HEK293T (cell line): Measurements from ENCODE around the gene ZNF516.

ENCODE experiments used
- CTCF ChIA-PET: fragments of 350-600 bp; formaldehyde crosslinking; extraction: SDS; loops from one replicate; lab custom pipeline; 2021; ENCODE audit warnings: antibody characterized with exemption, inconsistent platforms; lab: Yijun Ruan, JAX
- POLR2A ChIA-PET: fragments of 350-600 bp; formaldehyde crosslinking; extraction: SDS; loops from one replicate; lab custom pipeline; 2020; ENCODE audit warnings: antibody characterized with exemption, inconsistent platforms; lab: Yijun Ruan, JAX
- DNase-seq: peaks from one replicate; pipeline ENCODE4 v3.0.0; 2012; ENCODE audit warnings: mixed read lengths; ENCODE audit errors: extremely low spot score
- ARNT ChIP-seq: fragments of 450-650 bp; IDR thresholded peaks from 2 replicates; pipeline ENCODE4 v1.6.1; 2017; ENCODE audit warnings: mild to moderate bottlenecking
- BHLHE40 ChIP-seq: fragments of 450-650 bp; IDR thresholded peaks from 2 replicates; pipeline ENCODE4 v1.6.1; 2016; ENCODE audit warnings: mild to moderate bottlenecking, moderate library complexity, borderline replicate concordance
- CTBP1 ChIP-seq: fragments of 450-650 bp; IDR thresholded peaks from 2 replicates; pipeline ENCODE4 v1.6.1; 2016; ENCODE audit warnings: borderline replicate concordance
- ELF4 ChIP-seq: fragments of 450-650 bp; IDR thresholded peaks from 2 replicates; pipeline ENCODE4 v1.6.1; 2017; ENCODE audit warnings: antibody characterized with exemption
- FOXA1 ChIP-seq: fragments of 450-650 bp; IDR thresholded peaks from 2 replicates; pipeline ENCODE4 v1.6.1; 2016; ENCODE audit warnings: mild to moderate bottlenecking
- FOXK2 ChIP-seq: fragments of 450-650 bp; IDR thresholded peaks from 2 replicates; pipeline ENCODE4 v1.6.1; 2016; ENCODE audit warnings: mild to moderate bottlenecking
- FOXM1 ChIP-seq: fragments of 450-650 bp; IDR thresholded peaks from 2 replicates; pipeline ENCODE4 v1.6.1; 2017; ENCODE audit warnings: mild to moderate bottlenecking, borderline replicate concordance
- HDGF ChIP-seq: fragments of 450-650 bp; IDR thresholded peaks from 2 replicates; pipeline ENCODE4 v1.6.1; 2017; ENCODE audit warnings: antibody characterized with exemption, borderline replicate concordance
- L3MBTL2 ChIP-seq: fragments of 450-650 bp; conservative IDR thresholded peaks from 2 replicates; pipeline ENCODE4 v1.6.1; 2016; ENCODE audit warnings: mild to moderate bottlenecking
- LEF1 ChIP-seq: fragments of 450-650 bp; IDR thresholded peaks from 2 replicates; pipeline ENCODE4 v1.6.1; 2017; ENCODE audit warnings: mild to moderate bottlenecking, borderline replicate concordance
- NFRKB ChIP-seq: fragments of 450-650 bp; IDR thresholded peaks from 2 replicates; pipeline ENCODE4 v1.6.1; 2016; ENCODE audit warnings: mild to moderate bottlenecking, moderate library complexity
- PKNOX1 ChIP-seq: fragments of 450-650 bp; IDR thresholded peaks from 2 replicates; pipeline ENCODE4 v1.6.1; 2016
- SP1 ChIP-seq: fragments of 450-650 bp; IDR thresholded peaks from 2 replicates; pipeline ENCODE4 v1.6.1; 2017
- SUZ12 ChIP-seq: fragments of 450-650 bp; IDR thresholded peaks from 2 replicates; pipeline ENCODE4 v1.6.1; 2016; ENCODE audit warnings: mild to moderate bottlenecking
- TARDBP ChIP-seq: fragments of 450-650 bp; IDR thresholded peaks from 2 replicates; pipeline ENCODE4 v1.6.1; 2016
- ZNF384 ChIP-seq: fragments of 450-650 bp; IDR thresholded peaks from 2 replicates; pipeline ENCODE4 v1.6.1; 2016

The ZNF516 gene

DNA sequence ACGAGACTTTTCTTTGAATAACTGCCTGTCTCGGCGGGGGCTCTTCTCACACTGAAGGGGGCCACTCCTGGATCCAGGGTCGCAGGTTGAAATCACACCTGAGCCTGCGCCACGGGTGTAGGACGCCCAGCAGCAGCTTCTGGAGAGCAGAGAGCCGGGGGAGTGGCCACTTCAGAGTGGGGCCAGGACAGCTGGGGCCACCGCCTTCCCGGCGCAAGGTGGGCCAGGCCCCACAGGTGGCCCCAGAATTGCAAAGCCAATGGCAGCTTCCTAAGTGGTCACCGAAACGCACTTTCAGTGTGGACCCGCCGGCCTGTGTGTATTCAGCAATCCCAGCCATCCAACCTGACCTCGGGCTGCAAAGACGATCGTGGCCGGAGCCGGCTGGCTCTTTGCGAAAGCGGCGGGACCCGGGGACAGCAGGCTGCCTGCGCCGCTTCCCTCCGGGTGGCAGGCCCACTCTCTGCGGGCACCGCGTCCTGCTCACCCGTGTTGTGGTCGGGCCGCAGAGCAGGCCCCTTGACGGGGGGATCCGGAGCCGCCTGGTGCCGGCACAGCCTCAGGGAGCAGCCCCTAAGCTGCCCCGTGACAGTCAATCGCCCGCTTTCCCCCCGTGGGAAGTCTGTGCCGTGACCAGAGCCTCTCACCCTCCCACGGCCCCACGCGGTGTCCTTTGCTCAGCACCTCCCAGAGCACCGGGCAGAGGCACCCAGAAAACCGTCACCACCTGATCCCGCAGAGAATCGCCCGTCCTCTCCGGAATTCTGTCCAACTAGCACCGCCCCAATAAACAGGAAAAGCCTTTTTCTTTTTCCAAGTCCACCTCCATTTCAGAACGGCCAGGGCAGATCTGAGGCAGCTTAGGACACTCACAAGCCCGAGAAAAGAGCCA, 144.7 kb downstream of the ZNF516 start:
- ChIA-PET POLR2A (no interaction called here), CTCF (no interaction called here)
- DNase-seq, result no peak
- TF ChIP-seq NFRKB (no peak), FOXA1 (no peak), TARDBP (no peak), PKNOX1 (no peak), SUZ12 (no peak), SP1 (no peak), LEF1 (no peak)

- TF ChIP-seq ELF4 (no peak), NFRKB (no peak), SUZ12 (no peak), FOXM1 (no peak), FOXK2 (no peak), TARDBP (no peak), L3MBTL2 (no peak)
- DNase-seq, result peak; percentile 52
- POLR2A ChIA-PET, result no interaction called here
- CTCF ChIA-PET, result no interaction called here
These were observed 145.9 kb downstream of the ZNF516 start for GRCh38 chr18:76349067-76349715.

DNA sequence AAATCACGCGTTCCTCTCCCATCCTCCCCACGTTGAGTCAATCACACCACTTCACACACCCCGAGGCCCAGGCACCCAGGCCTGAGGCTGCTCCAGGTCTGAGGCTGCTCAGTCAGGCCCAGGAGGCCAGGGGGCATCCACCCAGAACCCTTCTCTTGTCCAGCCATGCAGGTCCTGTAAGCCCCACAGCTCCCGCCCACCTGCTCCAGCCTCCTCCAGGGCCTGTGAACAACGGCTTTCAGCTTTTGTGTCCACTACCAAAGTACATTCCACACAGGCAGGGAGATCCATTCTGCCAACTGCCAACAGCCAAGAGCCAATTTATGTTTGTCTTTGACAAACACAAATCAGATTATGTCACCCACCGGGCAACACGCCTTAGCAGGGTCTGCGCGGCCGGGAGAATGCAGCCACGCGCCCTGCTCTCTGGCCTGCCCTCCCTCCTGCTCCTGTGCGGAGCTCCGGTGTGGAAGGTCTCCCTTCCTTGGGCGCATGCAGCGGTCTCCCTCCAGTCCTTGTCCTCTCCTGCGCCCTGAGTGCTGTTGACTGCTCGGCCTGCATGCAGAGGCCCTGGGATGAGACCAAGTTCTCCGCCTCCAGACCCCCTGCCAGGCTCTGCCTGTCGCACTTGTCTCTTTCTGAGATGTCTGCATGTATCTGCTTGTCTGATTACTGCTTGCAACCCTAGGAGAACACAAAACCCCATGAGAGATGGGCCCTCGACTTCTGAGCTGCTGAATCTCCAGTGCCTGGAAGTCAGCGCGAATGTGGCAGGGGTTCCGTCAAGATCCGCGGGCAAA, 146.6 kb downstream of the ZNF516 start:
- ChIA-PET POLR2A (no interaction called here), CTCF (no interaction called here)
- DNase-seq, result no peak
- TF ChIP-seq LEF1 (no peak), ZNF384 (no peak), FOXM1 (no peak), FOXK2 (no peak), SUZ12 (no peak), BHLHE40 (no peak), ARNT (no peak), ELF4 (no peak), NFRKB (no peak), L3MBTL2 (no peak), PKNOX1 (no peak), HDGF (no peak)

DNA sequence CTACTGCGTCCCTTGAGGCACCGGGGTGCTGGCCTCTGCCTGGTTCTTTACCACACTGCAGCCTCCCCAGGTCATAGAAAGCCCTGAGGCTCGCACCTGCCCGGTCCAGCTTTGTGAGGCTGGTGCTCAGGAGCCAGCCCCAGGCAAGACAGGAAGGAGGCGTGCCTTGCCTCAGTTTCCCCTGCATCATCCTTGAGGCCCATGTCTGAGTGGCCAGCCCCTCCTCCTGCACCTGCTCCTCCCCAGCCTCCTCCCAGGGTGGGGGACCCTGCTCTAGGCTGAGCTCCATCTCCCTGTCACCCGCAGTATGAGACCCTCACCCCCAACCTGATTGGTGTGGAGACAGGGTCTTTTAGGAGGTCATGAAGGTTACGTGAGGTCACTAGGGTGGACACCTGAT, 147.7 kb downstream of the ZNF516 start:
- POLR2A ChIA-PET, result no interaction called here
- CTCF ChIA-PET, result interaction anchor here (0.5 kb wide), 1 partner anchor 156 kb away, joined by 4 read pairs; no protein-coding TSS in a partner anchor
- DNase-seq, result no peak
- TF ChIP-seq CTBP1, result no peak
- no peak for TF ChIP-seq ELF4
- no peak for TF ChIP-seq SUZ12

GRCh38 chr18:76346490-76347130, 148.4 kb downstream of the ZNF516 start:
- ChIA-PET POLR2A (no interaction called here), CTCF (interaction anchor here (0.5 kb wide), 1 partner anchor 155 kb away, joined by 4 read pairs; no protein-coding TSS in a partner anchor)
- no peak for TF ChIP-seq LEF1
- DNase-seq, result no peak

DNA sequence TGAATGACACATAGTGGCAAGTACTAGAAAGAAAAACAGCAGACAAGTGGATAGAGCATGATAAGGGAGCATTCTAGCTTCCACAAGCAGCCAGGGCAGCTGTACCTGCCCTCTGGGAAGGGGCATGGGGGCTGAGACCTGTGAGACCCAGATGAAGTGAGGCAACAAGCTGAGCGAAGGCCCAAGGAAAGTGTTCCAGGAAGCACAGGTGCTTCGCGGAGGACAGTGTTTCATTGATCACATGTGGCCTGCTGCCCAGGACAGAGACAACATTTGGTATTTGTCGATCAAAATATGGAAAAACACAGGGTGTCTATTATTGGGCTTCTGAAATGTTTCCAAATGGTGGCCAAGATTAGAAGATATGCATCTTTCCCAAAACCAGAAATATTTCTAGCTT, 149.1 kb downstream of the ZNF516 start:
- POLR2A ChIA-PET, result no interaction called here
- TF ChIP-seq NFRKB (no peak), FOXM1 (no peak), LEF1 (no peak), ELF4 (no peak), SUZ12 (no peak), PKNOX1 (no peak), HDGF (no peak), ZNF384 (no peak), CTBP1 (no peak), FOXK2 (no peak), FOXA1 (no peak), L3MBTL2 (no peak), TARDBP (no peak), SP1 (no peak), BHLHE40 (no peak), ARNT (no peak)
- CTCF ChIA-PET, result no interaction called here
- no peak for DNase-seq
